HFF-Myc (cell line): ENCODE results near the gene ARID4B.

Source experiments
- DNase-seq: peaks from one replicate; pipeline ENCODE4 v3.0.0-alpha.2; 2011; ENCODE audit warnings: low read depth; ENCODE audit errors: extremely low read depth
- H3K4me3 ChIP-seq: replicated peaks from 2 replicates; pipeline ENCODE4 v1.5.1; 2011; ENCODE audit warnings: low read depth, mild to moderate bottlenecking, control low read depth, low read length
- TF ChIP-seq, protein P1 (sequence below): IDR thresholded peaks from 2 replicates; pipeline ENCODE4 v1.5.1; 2012; ENCODE audit warnings: mild to moderate bottlenecking, low read depth, low read length, control low read depth; ENCODE audit errors: missing control alignments

The ARID4B gene

DNA sequence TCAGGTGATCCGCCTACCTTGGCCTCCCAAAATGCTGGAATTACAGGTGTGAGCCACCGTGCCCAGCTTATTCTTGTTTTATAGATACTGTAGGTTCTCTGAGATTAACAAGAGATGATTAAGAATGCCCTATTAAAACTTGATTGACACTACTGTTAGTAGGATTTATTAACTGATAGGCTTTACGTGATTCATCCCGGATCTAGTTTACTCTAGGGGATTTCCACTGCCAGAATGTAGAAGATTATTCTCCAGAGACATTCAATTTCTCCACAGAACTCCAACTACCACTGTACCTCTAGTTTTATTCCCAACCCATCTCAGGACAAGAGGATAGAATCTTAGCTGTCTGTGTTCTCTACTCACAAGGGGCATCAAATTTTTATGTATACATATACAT lies 140.7 kb downstream of the ARID4B start:
- H3K4me3 ChIP-seq = no peak overlapping the region
- TF ChIP-seq, protein P1, sequence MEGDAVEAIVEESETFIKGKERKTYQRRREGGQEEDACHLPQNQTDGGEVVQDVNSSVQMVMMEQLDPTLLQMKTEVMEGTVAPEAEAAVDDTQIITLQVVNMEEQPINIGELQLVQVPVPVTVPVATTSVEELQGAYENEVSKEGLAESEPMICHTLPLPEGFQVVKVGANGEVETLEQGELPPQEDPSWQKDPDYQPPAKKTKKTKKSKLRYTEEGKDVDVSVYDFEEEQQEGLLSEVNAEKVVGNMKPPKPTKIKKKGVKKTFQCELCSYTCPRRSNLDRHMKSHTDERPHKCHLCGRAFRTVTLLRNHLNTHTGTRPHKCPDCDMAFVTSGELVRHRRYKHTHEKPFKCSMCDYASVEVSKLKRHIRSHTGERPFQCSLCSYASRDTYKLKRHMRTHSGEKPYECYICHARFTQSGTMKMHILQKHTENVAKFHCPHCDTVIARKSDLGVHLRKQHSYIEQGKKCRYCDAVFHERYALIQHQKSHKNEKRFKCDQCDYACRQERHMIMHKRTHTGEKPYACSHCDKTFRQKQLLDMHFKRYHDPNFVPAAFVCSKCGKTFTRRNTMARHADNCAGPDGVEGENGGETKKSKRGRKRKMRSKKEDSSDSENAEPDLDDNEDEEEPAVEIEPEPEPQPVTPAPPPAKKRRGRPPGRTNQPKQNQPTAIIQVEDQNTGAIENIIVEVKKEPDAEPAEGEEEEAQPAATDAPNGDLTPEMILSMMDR = no peak
- DNase-seq = no peak

DNA sequence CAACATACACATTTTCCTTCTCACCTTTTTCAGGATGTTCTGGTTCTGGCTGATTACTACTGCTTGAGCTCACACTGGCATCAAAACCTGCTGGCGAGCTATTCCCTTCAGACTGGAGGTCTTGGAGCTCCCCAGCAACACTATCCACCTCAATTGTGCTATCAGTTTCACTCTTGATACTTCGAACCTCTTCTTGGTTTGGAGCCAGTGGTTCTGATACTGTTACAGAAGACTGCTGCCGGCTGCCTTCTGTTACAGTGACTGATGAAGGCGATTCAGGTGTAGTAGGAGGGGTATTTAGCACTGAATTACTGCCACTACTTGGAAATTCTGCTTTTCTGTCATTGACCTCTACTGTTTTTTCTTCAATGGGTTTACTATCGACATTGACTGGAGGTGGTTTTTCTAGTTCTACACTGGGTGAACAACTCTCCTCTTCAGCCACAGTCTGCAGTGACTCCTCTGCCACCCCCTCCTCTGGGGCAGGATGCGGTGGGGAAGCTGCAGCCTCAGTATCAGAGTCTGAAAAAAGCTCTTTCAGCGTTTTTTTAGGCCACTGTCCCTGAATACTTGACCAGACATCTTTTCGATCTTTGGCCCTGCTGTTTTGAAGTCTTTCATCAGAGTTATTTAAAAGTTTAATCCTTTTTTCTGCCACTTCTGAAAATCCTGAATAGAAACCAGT lies 146.3 kb downstream of the ARID4B start:
- H3K4me3 ChIP-seq = no peak overlapping the region
- DNase-seq = no peak
- TF ChIP-seq, protein P1 = no peak

DNA sequence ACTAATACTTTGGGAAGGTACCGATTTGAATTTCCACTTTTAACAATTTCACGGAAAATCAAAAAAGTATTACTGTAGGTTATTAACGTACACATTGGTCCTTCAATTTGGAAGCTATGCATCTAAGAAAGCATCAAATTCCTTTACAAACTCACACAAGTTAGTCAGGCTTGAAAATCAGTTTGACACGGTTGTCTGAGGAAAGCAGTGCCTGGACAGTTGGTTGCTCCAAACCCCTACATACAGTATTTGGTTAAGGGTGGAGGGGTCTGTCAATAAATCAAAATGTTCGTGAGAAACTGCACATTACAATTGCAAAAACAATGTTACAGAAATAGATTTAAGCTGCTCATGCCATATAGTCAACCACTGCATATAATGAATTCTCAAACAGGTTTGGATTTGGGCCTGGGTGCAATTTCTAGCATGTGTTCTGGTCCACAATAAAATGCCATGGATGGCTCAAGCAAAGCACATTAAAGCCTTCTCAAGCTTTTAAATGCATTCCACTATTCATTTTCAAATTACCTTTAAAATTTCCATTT lies 147.0 kb downstream of the ARID4B start:
- no peak for DNase-seq
- no peak overlapping the region for H3K4me3 ChIP-seq
- TF ChIP-seq, protein P1 = no peak

DNA sequence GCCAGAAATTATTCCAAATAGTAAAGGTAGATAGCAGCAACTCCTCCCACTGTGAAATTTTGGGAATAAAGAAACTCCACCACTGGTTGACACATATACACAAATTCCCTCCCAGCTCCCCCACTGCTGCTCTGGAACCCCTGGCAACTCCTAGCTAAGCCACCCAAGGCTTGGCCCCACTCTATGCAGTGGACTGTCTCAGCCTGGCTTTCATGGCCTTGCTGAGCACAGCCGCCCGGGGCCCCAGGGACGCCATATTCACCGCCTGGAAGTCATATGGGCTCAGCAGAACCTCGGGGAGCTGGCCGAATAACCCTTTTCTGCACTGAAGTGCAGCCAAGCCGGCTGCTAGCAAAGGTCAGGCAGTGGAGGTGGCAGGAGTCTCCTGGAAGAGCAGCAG lies 151.5 kb downstream of the ARID4B start:
- no peak for DNase-seq
- H3K4me3 ChIP-seq = no peak overlapping the region
- TF ChIP-seq, protein P1 = no peak

DNA sequence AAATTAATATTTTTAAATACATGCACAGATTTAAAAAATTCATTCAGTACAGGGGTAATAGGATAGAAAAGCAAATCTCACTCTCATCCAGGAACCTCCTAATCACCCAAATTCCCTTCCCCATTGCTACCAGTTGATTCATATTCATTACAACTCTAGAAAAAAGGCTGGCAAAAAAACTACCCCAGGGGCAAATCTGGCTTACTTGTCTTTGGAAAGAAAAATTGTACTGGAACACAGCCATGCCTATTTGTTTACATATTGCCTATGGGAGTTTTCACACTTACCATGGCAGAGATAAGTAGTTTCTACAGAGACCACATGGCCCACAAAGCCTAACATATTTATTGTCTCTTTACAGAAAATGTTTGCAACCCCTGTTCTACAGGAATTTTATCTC lies 158.0 kb downstream of the ARID4B start:
- H3K4me3 ChIP-seq = no peak overlapping the region
- TF ChIP-seq, protein P1 = no peak
- DNase-seq = no peak

DNA sequence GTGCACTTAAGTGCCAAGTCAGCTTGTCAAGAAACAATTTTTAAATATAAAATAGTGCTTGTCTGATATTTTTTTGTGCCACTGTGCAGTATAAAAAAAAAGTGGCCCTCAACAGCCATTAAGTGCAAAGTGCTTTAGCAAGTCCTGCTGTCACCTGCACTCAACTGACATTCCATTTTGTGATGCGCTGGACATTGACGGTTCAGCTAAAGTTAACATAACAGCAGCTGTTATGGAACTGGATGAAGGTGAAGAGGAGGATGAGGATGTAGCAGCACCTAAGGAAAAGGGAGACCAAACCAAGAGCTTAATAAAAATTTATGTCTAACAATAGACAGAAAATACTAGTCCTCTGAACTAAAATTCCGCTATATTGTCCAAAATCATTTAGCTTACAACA lies 159.6 kb downstream of the ARID4B start:
- H3K4me3 ChIP-seq = no peak overlapping the region
- TF ChIP-seq, protein P1 = no peak
- DNase-seq = no peak
